GM12873 (cell line): Measurements from ENCODE around the gene ATRNL1.

Experiments
- CTCF ChIP-seq: IDR thresholded peaks from 2 replicates; pipeline ENCODE4 v1.5.1; 2012; ENCODE audit warnings: low read depth, mild to moderate bottlenecking, moderate library complexity, low read length, control low read depth; ENCODE audit not compliant: insufficient read depth; ENCODE audit errors: missing control alignments

Gene ATRNL1

GRCh38 chr10:115829521-115830205 lies 736.5 kb downstream of the ATRNL1 start:
- no peak for TF ChIP-seq CTCF

DNA sequence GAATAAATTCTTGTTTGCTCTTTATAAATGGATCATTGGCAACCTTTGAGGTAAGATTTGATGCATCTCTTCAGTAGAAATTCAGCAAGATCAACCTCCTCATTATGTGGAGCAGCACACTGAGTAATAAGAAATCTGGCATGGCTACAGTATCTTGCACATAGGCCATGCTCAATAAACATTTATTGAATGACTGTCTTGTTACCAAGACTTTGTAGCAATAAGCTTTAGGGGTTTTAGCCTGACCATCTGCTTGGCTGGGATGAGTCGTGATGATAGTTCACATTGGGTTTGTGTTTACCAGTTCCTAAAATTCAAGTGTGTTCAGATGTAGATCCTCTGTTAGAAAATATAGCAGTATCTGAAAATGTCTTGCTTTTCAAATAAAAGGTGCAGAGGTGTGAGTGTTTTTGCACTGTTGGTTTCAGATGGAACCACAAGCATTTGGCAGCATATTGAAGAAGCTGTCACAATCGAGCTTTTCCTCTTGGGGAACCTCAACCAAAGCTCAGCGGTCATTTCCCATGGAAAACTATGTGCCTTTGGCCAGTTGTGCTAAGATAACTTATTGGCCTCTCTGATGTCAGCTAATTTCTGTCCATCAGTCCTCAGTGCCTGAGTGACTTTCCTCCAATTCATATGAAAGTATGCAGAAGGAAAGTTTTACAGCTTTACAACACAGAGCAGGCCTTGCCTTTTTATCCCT lies 737.3 kb downstream of the ATRNL1 start:
- no peak for TF ChIP-seq CTCF

DNA sequence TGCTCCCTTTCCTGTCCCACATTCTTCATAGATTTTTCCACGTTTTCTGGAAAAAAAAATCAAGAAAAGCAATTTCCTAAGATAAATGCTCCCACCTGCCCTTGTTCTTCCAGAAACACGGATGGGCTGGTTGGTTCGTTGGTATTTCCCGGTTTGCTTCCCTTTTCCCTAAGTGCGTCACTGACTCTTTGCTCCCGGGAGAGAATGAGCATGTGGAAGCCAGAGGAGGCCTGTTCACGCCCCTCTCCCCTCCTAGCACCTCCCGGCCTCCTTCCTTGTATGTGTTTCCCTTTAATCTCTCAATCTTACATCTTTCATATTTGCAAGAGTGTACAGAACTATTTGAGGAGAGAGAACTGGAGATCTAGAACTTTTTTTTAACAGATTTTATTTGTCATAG lies 737.9 kb downstream of the ATRNL1 start:
- TF ChIP-seq CTCF: no peak

DNA sequence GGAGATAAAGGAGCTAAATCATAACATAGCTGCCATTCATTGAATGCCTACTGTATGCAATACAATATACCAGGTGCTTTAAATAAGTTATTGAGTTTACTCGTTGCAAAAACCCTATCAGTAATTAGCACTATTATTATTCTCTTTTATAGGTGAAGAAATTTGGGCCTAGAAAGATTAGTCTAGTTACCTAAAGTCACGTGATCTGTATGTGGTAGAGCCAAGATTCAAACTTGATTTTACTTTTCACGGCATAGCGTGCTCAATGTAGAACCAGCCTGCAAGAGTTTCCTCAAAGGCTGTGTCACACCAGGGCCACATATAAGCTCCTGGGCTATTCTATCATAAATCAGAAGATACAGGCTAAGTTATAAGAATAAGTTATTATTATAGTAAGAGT lies 740.0 kb downstream of the ATRNL1 start:
- TF ChIP-seq CTCF: no peak

GRCh38 chr10:115844591-115844990 lies 751.4 kb downstream of the ATRNL1 start:
- TF ChIP-seq CTCF: no peak

- TF ChIP-seq CTCF: no peak
Observed at GRCh38 chr10:115845921-115846320, 752.8 kb downstream of the ATRNL1 start.

DNA sequence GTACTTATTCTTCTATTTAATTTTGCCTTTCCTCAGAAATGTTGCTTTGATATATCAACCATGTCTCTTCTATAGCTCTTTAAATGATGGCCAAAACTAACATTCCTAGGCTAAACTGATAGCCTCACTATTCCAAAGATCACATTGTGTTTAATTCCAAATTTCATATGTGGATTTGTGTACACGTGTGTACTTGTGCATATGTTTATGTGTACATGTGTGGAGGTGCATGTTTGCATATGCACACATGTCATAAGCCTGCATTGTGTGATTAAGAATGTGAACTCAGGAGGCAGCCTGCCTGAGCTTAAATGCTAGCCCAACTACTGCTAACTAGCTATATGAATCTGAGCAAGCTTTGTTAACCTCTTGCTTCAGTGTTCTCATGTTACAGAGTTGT lies 753.4 kb downstream of the ATRNL1 start:
- TF ChIP-seq CTCF: no peak
